ENCODE measurements around the gene MFN1.

MFN1 gene

DNA sequence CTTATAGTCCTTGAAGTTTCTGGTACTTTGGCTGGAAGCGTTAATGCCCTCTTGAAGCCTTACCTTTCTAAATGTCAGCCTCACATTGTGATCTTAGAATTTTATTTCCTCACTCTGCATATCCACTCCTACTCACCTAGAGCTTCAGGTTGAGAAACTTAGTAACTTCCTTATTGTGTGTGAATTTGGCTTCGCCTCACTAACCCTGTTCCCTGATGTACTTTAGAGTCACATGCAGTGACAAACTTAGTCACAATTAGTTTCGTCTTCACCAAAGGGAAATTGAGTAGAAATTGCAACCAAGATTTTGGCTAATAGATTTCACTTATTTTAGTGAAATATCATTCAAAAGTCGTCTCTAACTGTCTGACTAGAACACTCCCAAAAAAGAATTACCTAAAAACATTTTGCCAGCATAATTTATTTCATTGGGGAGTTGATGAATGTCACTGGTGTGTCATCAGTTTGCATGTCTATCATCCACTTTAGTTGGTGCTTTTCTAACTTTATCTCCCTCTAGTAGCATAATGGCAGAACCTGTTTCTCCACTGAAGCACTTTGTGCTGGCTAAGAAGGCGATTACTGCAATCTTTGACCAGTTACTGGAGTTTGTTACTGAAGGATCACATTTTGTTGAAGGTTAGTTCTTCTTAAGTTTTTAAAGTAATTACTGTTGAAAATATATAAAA is 960 bp downstream of the MFN1 start:
- DNase-seq = peak; percentile 19

DNA sequence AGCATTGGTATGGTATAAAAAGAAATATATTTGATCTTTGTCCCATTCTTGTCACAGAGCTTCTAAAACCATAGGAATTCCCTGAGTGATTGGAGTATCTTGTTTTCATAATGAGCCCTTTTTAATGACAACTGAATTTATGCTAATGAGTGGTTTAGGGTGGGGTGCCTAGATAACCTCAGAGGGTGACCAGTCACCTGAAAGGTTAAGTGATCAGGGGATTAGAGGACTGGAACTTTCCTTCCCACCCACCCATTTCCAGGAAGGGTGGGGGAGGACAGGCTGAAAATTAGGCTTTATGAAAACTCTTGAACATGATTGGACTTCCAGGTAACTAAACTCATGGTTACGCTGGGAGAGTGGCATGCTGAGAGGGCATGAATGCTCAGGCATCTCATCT is 8.5 kb downstream of the MFN1 start:
- DNase-seq = no peak

DNA sequence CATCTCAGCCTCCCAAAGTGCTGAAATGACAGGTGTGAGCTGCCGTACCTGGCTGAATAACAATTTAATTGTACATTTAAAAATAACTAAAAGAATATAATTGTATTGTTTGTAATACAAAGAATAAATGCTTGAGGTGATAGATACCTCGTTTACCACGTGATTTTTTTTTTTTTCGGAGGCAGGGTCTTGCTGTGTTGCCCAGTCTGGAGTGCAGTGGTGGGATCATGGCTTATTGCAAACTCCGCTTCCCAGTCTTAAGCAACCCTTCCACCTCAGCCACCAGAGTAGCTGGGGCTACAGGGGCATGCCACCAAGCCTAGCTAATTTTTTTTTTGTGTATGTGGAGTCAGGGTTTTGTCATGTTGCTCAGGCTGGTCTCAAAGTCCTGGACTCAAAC is 15.8 kb downstream of the MFN1 start:
- no peak for DNase-seq

DNA sequence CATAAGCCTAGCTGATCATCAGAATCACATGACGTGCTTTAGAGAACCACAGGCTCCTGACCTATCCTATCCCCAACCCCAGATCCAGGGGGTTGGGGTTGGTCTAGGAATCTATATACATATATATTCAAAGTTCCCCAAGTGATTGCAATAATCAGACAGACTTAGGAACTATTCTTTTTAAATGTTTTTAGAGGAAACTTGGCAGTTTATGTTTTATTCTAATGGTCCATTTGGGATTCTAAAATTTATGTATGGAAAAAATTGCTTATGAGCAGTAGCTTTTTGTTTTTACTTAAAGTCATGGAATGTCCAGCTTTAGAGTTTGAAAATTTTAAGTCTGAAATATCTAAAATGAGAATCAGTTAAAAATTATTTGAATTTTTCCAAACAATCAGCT is 22.1 kb downstream of the MFN1 start:
- no peak for DNase-seq

DNA sequence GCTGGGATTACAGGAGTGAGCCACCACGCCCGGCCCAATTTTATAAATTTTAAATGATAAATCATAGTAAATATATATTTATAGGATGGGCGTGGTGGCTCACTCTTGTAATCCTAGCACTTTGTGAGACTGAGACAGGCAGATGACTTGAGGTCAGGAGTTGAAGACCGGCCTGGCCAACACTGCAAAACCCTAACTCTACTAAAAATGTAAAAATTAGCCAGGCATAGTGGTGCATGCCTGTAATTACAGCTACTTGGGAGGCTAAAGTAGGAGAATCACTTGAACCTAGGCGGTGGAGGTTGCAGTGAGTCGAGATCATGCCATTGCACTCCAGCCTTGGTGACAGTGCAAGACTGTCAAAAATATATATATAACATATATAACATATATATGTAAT is 26.4 kb downstream of the MFN1 start:
- DNase-seq = no peak

DNA sequence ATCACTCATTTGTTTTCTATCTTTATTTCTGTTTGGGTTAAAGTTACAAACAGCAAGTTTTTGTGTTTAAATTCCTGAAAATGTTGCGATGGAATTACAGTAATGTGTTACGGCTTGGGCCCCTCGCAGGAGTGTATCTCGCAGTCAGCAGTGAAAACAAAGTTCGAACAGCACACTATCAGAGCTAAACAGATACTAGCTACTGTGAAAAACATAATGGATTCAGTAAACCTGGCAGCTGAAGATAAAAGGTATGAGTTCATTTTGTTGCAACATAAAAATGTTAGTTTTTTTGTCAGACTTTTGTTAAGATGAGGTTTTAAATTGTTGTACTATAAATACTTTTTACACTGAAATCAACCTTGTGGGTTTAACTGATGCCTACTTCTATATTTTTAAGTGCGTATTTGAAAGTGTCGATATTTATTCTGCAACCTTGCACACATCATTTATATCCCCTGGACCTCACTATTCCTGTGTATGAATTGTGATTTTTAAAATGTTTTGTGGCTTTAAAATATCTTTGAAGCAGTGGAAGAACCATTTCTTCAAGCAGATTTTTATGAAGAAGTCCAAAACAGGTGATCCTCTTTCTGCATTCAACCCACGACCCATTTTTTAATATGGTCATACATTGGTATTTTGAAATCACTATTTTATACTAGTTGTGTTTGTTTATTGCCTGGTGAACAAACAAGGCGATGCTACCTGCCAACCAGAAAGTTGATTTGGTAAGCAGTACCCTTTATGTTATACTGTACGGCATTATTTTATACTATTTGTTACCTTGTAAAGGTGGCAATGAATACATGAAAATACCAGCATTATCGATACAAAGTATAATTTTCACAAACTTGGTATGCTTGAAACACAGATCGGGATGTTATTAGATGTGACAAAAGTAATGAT is 27.8 kb downstream of the MFN1 start:
- DNase-seq = no peak

DNA sequence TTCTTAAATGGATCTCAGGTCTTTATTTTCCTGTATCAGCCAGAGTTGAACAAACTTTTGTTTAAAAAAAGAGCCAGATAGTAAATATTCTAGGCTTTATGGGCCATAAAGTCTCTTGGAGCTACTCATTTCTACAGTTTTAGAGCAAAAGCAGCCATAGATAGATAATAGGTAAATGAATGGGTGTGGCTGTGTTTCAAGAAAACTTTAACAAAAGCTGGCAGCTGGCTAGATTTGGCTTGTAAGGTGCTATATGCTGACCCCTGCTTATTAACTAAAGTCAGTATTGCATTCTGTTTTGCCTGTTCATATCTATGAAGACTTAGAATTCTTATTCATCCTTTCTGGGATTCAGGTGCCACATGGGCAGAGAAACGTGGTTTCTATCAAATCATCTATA is 29.0 kb downstream of the MFN1 start:
- DNase-seq = no peak

DNA sequence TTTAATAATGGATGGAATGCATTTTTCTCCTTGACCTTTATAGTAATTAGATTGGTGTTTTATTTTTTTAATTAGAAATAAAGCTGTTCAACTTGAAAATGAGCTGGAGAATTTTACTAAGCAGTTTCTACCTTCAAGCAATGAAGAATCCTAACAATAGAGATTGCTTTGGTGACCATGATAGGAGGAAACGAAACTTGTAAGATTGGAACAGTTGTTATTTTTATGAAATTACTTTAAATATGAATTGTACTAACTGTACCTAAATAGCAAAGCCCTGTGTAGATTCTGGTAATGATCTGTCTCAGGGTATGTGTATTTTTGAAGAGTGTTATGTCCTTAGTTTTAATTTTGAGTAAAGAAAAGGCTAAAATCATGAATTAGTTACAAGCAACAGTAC is 44.4 kb downstream of the MFN1 start:
- DNase-seq = no peak

DNA sequence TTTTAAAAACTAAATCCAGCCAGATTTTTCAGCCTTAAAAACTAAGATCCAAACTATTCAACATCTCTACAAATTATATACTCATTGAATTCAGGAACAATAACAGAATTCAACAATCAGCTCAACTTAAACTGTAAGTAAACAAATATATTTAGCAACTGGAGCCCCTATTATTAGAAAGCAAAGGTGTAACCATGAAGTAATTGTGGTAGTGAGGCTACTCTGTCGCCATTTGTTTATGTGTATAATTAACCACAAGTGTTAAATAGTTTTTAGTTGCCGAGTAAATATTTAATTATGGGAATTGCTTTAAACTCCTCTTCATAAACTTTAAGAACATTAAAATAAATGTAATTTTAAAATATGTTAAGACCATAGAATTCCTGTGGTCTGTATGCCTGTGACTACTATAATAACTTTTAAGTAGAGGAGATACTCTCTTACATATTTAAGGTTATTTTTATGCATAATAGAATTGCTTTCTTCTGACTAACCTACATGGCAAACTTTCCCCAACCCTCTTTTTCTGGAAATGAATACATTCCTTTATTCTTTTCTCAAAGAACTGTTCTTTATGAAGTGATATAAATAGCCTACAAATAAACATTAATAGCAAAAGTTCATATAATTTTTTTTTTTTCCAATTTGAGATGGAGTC is 51.2 kb downstream of the MFN1 start:
- no peak for DNase-seq

DNA sequence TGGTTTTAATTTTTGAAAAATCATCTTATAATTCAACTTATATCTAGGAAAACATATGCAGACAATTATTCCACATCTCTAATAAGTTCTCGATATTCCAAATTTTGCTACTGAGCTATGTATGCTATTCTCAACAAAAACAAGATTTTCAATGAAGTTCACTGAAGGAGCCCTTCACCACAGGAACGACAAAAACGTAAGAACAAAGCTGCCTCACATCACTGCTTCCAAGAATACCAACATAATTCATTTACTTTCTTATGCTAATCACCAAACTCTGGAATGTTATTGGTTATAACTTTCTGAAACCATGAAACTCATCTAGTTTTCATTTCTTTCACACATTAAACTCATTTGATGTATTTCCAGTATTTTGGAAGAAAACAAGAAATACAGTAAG is 54.1 kb downstream of the MFN1 start:
- no peak for DNase-seq

DNA sequence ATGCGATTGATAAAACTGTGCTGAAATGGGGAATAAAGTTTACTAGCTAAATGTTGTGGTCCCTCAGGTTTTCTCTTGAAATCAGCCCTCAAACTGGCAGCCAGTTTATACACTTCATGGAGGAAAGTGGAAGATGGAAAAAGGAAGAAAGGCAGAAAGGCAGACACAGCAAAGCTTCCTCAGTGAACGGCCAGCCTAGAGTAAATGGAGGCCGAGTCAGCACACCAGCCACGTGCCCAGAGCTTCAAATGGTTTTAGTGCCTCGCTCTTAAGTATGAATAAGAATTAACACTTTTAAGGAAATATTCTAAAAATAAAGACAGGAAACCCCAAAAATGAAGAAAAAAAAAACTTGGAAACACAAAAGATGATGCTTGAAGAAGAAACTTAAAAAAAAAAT is 55.5 kb downstream of the MFN1 start:
- no peak for DNase-seq

DNA sequence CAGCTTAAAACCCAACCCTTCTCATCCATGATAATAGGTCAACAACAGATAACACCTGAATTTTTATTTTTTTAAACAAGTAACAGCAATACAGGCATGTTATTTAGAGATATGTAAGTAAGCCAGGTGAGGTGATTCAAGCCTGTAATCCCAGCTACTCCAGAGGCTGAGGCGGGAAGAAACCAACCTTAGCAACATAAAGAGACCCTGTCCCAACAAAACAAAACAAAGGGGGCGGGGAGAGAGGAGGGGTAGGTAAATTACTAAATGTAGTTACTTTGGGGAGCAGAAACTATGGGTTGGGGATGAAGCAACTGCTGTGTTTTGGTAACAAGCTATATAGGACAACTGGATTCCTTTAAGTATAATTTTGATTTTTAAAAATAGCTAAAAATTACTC is 56.8 kb downstream of the MFN1 start:
- DNase-seq = no peak

DNA sequence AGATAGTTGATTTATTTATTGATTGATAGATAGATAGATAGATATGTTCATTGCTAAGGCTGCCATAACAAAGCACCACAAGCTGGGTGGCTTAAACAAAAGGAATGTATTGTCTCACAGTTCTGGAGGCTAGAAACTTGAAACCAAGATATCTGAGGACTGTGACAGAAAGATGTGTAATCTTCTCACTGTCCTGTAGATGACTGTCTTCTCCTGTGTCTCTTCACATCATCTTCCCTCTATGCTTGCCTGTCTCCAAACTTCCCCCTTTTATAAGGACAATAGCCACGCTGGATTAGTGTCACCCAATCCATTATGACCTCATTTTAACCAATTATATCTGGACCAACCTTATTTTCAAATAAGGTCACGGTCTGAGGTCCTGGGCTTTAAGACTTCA is 62.8 kb downstream of the MFN1 start:
- no peak for DNase-seq

DNA sequence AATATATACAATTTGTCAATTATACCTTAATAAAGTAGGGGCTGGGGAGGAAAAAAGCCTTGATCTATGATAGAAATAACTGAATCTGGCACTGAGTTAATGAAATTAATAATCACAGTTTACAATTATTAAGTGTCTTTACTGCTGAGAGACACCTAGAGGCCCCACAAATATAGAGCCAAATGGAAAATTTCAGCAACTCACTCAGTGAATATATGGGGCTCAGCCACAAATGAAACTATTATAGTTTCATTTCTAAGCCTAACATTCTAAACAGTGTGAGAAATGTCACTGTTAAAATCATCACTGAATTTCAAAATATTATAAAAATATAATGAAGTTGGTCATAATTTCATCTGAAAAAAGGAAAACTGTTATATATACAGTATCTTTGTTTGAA is 63.5 kb downstream of the MFN1 start:
- no peak for DNase-seq

DNA sequence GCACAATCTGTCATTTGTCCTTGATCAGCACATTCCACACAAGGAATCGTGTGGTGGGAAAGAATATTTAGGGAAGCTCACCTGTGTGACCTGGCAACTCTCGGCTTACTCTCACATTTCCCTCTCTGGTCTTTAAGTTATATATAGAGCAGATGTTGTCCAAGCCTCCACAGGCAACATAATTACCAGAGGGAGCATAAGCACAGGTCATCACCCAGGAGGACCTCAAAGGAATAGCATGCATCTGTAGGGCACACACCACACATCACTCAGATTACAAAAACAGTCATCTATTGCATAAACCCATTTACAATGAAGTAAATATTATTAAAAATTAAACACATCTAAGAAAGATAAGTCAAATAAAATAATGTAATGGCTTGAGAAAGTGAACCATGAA is 67.3 kb downstream of the MFN1 start:
- DNase-seq = no peak

DNA sequence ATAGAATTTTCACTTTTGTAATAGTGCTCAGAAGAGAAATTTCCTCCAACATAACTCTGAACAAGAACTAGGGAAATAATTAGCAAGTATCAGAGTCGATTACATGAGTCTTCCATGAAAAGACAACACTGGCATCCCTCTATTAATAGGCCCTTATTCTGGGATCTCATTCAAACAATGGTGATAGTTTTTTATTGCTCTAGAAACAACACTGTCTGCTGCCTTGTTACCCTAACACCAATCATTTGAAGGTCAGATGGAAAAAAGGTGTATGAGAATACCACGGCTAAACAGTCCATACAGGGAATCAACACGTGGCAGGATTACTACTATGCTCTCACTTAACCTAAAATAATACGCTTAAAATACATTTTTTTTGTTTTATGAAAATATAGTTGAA is 67.9 kb downstream of the MFN1 start:
- no peak for DNase-seq

DNA sequence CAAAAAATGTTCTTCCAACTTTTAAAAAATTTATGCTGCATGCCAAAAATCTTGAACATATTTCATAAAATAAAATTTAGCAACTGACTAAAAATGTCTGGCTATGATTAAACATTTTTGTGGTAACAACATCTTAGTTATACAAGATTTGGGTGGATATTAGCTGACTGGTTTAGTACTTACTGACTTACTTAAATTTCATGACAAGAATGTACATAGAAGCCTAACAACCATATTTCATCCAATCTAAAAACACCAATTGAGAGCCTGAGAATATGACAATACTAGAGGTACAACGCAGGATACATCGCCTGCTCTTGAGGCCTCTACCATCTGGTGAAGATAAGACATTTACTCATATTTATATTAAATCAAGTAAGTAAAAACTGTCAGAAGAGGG is 69.2 kb downstream of the MFN1 start:
- DNase-seq = no peak

DNA sequence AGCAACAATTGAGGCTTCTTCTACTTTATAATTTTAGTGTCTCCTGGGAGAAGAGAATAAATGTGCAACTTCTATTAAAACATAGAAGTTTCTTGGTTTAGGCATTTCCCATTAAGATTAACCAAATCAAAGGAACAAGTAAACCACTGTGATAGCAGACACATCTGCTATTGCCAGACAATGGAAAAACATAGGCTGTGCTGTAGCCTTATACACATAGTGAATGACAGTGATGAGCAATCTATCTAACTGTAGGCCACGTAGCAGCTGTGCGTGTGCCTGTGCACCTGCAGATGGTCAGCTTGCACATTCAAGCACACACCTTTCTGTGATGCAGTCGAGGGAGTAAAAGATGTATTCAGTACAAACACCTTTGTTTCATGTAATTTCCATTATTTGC is 71.1 kb downstream of the MFN1 start:
- no peak for DNase-seq

DNA sequence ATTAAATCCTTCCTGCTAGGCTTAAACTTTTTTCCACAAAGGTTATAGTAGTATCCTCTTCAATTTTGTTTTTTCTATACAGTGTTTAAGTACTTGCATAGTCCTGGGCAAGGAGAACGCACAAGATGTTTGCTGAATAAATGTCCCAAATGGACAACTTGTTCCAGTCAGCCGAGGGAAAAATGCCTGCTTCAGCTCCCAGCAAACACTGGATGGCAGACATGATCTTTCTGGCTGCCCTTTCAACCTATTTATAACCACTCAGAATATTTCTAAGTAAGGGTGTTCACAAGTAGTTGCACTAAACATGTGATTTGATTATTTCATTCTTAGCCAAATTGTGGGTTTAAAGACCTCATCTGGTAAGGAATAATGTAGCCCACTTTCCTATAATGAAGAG is 74.0 kb downstream of the MFN1 start:
- DNase-seq = no peak

DNA sequence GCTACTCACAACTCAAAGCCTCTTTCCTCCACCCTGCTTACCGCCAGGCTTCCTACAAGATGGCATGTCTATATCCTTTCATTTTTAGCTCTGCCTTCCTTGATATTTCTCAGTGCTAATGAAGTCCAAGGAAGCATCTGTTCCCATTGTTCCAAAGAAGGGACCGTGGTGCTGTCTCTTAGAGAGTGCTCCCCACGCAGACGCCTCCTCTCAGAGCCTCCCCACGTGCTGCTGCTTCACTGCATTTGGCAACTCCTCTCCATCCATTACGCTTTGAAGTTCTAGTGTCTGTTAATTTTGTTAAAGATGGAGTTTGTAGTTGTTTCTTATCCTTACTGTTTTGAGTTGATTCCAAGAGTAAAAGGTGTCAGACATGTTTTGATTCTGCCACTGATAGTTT is 77.6 kb downstream of the MFN1 start:
- DNase-seq = no peak

DNA sequence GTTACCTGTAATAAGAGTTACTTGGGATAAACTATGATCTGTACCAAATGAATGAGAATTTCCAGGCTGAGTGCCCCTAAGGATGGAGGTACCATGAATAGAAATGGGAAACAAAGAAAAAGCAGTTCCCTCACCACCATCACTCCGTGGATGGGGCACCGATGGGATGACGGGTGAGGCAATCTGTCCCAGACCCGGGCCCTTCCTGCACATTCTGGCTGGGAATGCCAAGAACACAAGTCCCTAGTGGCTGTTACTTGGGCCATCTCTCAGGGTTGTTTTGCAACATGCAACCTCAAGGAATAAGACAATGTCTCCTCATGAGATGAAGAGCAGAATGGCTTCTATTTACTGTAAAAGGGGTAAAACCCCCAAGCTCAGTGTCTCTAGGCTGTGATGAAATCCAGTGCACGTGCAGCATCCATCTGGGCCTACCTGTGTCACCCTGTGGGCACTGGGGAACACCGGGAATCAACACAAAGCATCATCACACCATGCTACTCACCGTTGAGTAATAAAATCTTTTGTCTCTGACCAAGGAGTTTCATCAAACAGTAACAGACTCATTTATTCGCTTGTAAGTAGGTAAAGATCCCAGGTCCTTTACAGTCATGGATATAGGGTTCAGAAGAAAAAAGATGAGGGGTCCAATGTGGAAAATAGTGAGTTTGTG is 81.5 kb downstream of the MFN1 start:
- no peak for DNase-seq

DNA sequence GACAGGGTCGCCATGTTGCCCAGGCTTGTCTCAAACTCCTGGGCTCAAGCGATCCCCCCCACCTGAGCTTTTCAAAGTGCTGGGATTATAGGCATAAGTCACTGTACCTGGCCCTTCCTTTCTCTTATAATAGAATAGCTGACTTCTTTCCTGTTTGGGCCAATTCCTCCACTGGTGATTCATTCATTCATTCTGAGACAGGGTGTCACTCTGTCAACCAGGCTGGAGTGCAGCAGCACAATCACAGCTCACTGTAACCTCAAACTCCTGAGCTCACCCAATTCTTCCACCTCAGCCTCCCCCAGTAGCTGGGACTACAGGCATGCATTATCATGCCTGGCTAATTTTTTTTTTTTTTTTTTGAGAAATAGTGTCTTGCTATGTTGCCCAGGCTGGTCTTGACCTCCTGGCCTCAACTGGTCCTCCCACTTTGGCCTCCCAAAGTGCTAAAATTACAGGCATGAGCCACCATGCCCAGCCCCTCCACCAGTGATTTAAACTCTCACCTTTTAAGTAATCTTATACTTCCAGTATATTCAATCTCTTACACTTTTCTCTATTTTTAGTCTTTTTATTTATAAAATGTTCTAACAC is 82.9 kb downstream of the MFN1 start:
- DNase-seq = no peak

DNA sequence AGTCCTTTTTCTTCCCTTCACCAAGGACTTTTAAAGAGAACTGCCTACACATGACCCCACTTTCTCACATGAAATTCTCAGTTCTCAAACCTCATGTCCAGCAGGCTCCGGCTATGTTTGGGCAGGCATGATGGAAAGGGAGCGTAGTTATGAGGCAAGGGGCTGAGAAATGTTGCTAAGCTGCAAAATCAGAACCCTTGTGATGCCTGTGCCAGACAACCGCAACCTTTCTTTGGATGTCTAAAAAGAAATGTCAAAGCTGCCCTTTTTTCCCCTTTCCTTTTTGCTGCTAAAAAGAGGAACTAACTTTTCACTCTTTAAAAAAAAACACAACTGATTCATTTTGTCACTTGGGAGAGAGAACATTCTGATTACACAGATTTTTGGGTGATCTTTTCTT is 84.5 kb downstream of the MFN1 start:
- DNase-seq = peak; percentile 38

All from SIG-M5 (cell line).